ENCODE results near the gene ANKMY1. TPM values are rescaled to one million over a fixed set of nuclear protein-coding genes. Genes with fewer than 3 reads are reported as not detected.

The ANKMY1 gene
- total and polyA plus RNA-seq, 8 donors: 3.1 to 79.4 (median 9.7) TPM

GRCh38 chr2:240520130-240520973 lies 37.4 kb downstream of the ANKMY1 start:
- intact Hi-C loops (cut with DNase I; ENCODE audit: low total_unique reads): no loop called here
- peak overlapping the region in 1 of 4 donors; percentile 2 for H3K4me3 ChIP-seq
- H3K27ac ChIP-seq: no peak overlapping the region
- H3K27me3 ChIP-seq: peaks cover 0 to 16% (median 0%) of the 10 kb centered on the region in 3 donors
- peaks cover 3 to 37% (median 33%) of the 10 kb centered on the region in 4 donors for H3K36me3 ChIP-seq
- peaks cover 0 to 14% (median 5%) of the 10 kb centered on the region in 4 donors for H3K9me3 ChIP-seq
- peaks cover 5 to 16% (median 12%) of the 10 kb centered on the region in 4 donors for H3K4me1 ChIP-seq
- 23 to 59% (median 29%) methylated on average over 13 to 52 of the region's 52 CpGs for WGBS, 5 donors
- no peak for TF ChIP-seq POLR2AphosphoS5 (IDR thresholded peaks at IDR 0.05)
- TF ChIP-seq EP300 (IDR thresholded peaks at IDR 0.05): no peak
- TF ChIP-seq CTCF (IDR thresholded peaks at IDR 0.05): no peak
- TF ChIP-seq POLR2A (IDR thresholded peaks at IDR 0.05): no peak
- DNase-seq: peak in 1 of 2 donors; percentile 35

DNA sequence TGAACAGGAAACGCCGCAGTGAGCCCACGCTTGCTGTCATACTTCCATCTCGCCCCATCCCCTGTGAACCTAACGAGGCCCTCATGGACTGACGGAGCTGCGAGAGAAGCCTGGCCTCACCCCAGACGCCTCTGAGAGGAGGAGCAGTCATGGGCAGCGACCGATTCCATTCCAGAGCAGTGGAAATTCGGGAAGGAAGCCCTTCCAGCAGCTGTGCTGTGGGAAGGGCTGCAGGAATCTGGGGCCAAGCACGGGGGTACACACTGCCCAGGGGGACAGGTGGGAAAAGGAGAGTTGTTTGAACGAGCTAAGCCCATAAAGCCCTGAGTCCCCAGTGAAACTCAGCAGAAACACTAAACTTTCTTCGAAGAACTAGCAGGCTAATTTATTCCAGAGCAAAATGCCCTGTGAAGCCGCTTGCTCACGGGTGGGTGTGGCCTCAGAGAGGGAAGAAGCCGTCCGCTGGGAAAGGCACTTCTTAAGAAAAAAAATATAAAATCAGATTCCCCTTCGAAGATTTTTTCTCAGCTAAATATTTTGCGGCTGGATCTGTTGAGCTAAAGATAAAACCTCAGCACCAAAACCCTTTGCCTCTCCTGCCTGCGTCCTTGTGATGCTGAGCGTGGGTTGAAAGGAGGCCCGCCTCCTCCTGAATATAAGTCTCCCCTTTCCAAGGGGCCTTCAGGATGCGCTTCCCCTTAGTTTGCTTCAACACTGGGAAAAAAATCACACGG lies 38.2 kb downstream of the ANKMY1 start:
- no peak overlapping the region for H3K27ac ChIP-seq
- peaks cover 5 to 16% (median 12%) of the 10 kb centered on the region in 4 donors for H3K4me1 ChIP-seq
- TF ChIP-seq POLR2A (IDR thresholded peaks at IDR 0.05) (no peak), EP300 (IDR thresholded peaks at IDR 0.05) (no peak), CTCF (IDR thresholded peaks at IDR 0.05) (no peak), POLR2AphosphoS5 (IDR thresholded peaks at IDR 0.05) (no peak)
- H3K4me3 ChIP-seq: peak overlapping the region in 1 of 4 donors; percentile 2
- H3K9me3 ChIP-seq: peaks cover 0 to 6% (median under 1%) of the 10 kb centered on the region in 4 donors
- intact Hi-C loops (cut with DNase I; ENCODE audit: low total_unique reads): no loop called here
- DNase-seq: peak in 1 of 2 donors; percentile 26
- peaks cover 3 to 29% (median 25%) of the 10 kb centered on the region in 4 donors for H3K36me3 ChIP-seq
- peaks cover 0 to 16% (median 0%) of the 10 kb centered on the region in 3 donors for H3K27me3 ChIP-seq
- WGBS, 5 donors: 51 to 58% (median 53%) methylated on average over 25 of the region's 25 CpGs

DNA sequence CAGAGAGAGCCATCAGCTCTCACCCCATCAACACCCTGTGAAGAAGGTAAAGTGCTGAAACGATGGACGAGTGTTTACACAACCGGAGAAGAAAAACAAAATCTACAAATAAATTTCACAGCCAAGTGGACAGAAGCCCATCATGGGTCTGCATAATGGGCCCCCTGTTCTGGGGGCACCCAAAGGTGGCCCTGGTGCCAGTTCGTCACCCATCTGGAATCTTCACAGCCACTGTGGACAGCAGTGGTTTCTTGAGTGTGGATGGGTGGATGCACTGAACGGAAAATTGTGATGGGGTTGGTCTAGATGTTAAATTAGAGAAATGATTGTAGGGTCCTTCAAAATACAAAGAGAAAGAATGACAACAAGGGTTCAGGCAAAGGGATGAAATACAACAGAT lies 38.8 kb downstream of the ANKMY1 start:
- 84 to 94% (median 92%) methylated on average over 5 of the region's 5 CpGs for WGBS, 5 donors
- no peak overlapping the region for H3K4me3 ChIP-seq
- intact Hi-C loops (cut with DNase I; ENCODE audit: low total_unique reads): no loop called here
- H3K9me3 ChIP-seq: no peaks in the 10 kb centered on the region
- no peak for DNase-seq
- no peak overlapping the region for H3K27ac ChIP-seq
- H3K27me3 ChIP-seq: peaks cover 0 to 16% (median 0%) of the 10 kb centered on the region in 3 donors
- H3K4me1 ChIP-seq: peaks cover 5 to 17% (median 13%) of the 10 kb centered on the region in 4 donors
- TF ChIP-seq CTCF (IDR thresholded peaks at IDR 0.05): no peak
- TF ChIP-seq EP300 (IDR thresholded peaks at IDR 0.05): no peak
- no peak for TF ChIP-seq POLR2AphosphoS5 (IDR thresholded peaks at IDR 0.05)
- H3K36me3 ChIP-seq: peaks cover 0 to 23% (median 19%) of the 10 kb centered on the region in 4 donors

- intact Hi-C loops (cut with DNase I; ENCODE audit: low total_unique reads): no loop called here
- Histone ChIP-seq H3K36me3 (peaks cover 0 to 10% (median 7%) of the 10 kb centered on the region in 4 donors), H3K4me3 (no peak overlapping the region), H3K27ac (no peak overlapping the region), H3K9me3 (no peaks in the 10 kb centered on the region), H3K27me3 (peaks cover 0 to 16% (median 0%) of the 10 kb centered on the region in 3 donors), H3K4me1 (peaks cover 5 to 23% (median 15%) of the 10 kb centered on the region in 4 donors)
- WGBS, 5 donors: 97 to 100% (median 98%) methylated on average over 4 of the region's 4 CpGs
- DNase-seq: no peak
- TF ChIP-seq POLR2A (IDR thresholded peaks at IDR 0.05) (no peak), EP300 (IDR thresholded peaks at IDR 0.05) (no peak), CTCF (IDR thresholded peaks at IDR 0.05) (no peak), POLR2AphosphoS5 (IDR thresholded peaks at IDR 0.05) (no peak)
These were observed 40.4 kb downstream of the ANKMY1 start for GRCh38 chr2:240517342-240517741.

All from stomach (tissue), 9 donors.